GM19467 (cell line): Measurements from ENCODE around the gene LRRFIP2.
"Not testable (repeated sequence)": the region's sequence is repeated elsewhere in the genome, so short reads cannot be mapped to it uniquely, and the experiment has no call there.

ENCODE experiments used
- ATAC-seq: cut with Tn5 transposase; IDR thresholded peaks from one replicate; pipeline ENCODE4 v1.9.1; 2021; ENCODE audit warnings: mild to moderate bottlenecking, moderate library complexity; ENCODE audit not compliant: unreplicated experiment

The LRRFIP2 gene, protein sequence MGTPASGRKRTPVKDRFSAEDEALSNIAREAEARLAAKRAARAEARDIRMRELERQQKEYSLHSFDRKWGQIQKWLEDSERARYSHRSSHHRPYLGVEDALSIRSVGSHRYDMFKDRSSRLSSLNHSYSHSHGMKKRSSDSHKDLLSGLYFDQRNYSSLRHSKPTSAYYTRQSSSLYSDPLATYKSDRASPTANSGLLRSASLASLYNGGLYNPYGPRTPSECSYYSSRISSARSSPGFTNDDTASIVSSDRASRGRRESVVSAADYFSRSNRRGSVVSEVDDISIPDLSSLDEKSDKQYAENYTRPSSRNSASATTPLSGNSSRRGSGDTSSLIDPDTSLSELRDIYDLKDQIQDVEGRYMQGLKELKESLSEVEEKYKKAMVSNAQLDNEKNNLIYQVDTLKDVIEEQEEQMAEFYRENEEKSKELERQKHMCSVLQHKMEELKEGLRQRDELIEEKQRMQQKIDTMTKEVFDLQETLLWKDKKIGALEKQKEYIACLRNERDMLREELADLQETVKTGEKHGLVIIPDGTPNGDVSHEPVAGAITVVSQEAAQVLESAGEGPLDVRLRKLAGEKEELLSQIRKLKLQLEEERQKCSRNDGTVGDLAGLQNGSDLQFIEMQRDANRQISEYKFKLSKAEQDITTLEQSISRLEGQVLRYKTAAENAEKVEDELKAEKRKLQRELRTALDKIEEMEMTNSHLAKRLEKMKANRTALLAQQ

DNA sequence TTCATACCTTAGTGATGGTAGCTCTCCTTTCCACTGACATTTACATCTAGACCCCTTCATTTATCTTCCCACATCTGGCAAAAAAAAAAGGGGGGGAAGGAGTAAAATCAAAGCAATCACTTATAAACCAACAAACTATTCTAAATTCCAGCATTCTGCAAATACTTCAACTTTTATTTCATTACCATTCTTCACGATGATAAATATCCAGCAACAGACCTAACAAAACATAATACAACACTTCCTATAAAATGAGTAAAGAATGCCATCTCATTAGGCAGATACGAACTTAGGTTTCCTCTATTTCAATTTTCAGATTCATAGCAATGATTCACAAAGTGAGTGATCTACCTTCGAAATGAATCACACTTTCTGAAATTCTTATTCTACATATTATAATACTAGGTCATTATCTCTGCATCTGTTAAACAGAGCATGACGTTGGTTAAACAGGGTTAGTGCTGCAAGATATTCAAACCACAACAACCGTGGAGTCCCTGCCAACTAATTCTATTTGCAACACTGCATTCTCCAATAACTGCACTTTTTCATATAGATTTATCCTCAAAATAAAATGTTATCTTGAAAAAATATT lies at the start of gene LRRFIP2:
Gene LRRFIP2, minus strand, starts transcription at position 51 of the 595 bp plus-strand sequence. CDS start 25,599 bp downstream, outside the sequence.
- no peak for ATAC-seq

DNA sequence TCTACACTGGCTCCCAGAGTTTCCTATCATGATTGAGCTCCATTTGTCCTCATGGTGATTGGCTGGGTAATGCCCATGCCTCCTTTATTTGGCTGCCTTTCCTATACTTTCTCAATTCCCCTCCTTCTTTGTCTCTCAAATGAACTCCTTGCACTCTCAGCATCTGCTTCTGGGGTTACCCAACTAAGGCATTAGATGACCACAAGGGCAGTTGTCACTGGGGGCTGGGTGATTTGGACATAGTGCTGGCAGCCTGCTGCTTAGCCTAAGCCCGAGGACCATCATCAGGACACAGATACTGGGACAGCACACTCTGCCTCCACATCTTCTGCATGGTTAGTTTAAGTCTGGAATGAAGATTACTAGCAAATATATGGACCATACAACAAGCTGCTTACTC lies 49.2 kb upstream of the LRRFIP2 start:
- no peak for ATAC-seq

DNA sequence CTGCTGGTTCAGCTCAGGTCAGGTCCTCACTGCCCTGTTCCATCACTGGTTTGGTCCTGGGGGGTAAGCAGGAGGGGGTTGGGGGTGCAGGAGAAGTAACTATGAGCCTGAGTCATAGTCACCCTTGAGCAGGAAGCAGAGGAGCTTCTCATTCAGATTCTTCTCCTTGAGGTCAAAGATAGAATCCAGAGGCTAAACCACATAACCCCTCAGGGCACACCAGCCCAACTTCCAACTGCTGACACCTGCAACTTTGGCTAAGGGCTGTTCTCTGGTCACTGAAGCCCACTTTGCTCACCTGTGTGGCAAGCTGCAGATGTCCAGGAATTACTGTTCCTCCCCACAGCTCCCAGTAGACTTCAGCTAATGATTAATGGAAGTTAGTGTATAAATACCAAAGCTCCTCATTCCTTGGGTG lies 48.8 kb upstream of the LRRFIP2 start:
- ATAC-seq, result no peak

DNA sequence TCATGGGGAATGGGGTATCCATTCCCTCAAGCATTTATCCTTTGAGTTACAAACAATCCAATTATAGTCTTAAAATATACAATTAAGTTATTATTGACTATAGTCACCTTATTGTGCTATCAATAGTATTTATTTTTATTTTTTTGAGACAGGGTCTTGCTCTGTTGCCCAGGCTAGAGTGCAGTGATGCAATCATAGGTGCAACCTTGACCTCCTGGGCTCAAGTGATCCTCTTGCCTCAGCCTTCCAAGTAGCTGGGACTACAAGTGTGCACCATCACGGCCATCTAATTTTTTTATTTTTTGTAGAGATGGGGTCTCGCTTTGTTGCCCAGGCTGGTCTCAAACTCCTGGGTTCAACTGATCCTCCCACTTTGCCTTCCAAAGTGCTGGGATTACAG lies 48.2 kb upstream of the LRRFIP2 start:
- ATAC-seq, result not testable (repeated sequence)

DNA sequence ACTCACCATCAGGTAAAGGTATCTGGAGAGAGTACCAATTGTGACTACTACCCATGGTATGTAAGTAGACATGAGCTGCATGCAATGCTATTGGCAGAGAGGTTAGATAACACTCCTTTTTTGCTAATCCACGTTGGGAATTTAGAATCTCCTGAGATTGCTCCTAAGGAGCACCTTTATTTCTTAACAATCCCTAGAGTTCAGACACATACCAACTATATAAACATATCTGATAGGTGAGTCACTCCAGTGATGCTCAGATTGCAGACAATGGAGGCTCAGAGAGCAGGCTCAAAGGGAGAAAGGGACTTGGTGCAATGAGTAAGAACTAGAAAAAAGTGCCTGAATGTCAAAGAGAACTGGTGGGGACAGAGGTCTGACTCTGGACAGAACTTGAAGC lies 47.0 kb upstream of the LRRFIP2 start:
- ATAC-seq, result no peak

DNA sequence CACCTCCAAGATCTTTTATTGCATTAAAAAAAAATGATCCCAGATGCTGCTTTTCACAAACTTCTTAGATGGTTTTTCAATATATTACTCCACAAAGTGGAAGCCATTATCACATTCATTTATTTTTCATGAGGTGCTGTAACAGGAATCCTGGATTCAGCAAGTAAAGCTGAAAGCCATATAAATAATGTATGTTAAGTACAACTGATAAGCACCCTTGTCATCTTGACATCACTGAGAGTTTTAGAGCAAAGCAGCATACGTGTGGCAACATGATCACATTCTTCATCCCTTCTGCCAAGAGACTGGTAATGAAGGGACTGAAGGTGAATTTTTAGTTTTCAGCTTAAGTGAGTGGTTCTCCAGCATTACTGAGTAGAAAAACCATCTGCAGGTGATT lies 44.9 kb upstream of the LRRFIP2 start:
- no peak for ATAC-seq

DNA sequence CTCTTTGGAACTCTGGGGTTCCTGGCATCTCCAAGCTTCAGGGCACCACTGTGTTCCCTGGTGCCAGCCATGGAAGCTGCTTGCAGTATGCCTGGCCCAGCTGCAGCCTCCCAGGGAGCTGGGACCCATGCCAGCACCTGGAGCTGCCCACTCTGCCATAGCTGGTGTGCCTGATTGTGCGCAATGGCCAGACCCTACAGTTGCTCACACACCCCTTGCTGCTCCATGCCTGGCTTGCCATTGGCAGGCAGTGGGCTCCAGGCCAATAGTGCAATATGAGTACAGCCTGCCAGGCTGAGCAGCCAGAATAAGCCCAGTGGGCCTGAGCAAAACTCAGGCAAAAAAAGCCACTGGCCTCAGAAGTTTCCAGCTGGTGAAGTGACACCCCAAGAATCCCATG lies 43.8 kb upstream of the LRRFIP2 start:
- ATAC-seq, result no peak

DNA sequence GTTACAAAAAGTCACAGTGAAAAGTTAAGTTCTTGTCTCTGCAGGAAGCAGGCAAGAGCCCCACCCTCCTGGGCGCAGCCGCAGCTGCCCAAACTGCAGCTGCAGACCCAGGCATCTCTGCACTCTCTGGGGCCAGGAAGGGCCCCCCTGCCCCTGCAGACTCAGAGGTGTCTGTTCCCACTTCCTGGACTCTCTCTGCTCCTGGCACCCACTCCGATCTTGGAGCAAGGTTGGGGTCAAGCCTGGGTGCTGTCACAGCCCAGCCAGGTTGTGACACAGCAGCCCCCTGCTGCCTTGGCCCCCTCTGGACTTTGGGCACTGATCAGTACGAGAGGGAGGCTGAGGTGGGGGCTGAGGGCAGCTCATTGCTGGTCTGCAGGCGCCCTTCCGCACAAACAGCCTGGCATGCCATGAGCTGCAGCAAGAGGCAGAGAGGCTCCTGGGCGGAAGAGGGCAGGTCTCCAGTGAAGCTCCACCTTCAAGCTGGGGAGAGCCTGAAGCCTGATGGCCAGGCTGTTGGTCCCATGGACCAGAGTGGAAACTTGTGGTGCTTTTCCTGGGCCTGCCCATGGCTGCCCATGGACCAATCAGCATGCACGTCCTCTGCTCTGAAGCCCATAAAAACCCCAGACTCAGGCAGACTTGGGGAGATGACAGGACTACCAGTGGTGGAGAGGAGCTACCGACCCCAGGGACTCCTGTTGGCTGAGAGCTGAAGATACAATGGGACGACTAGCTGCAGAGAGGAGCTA lies 42.9 kb upstream of the LRRFIP2 start:
- no peak for ATAC-seq

DNA sequence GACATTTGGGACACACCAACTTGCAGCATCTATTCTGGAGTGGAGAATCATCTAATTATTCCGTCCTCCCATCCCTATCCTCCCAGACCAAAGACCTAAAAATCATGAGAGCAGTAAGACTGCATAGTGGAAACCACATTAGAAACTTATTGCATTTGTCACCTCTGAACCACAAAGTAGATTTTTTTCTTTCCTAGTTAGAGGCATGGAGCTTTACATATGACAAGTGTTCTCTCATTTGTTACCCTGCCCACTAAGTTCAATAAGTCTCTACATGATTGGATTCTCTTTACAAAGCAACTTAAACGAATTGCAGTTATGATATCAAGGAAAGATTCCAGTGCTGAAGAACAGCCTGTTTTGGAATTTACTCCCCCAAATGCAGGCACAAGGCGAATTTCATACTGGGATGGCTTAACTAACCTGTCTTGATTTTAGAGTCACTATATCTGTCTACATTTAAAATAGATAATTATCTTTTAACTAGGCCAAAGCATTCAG lies 42.3 kb upstream of the LRRFIP2 start:
- no peak for ATAC-seq

DNA sequence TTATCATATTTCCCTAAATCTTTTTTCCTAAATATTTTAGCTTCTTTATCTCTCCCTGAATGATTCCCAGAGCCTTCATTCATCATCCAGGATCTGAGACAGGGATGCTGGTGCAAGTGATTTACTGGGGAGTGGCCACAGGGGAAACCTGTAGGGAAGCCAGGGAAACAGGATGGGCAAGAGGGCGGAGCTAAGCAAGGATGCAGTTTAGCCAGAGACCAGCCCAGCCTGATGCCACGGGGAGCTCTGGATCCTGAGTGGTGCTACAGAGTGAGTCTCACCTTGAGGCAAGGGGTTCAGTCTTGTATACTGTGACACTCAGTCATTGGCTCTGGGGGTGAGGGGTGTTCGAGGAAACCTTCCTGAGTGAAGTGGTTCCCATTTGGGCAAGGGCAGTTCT lies 39.7 kb upstream of the LRRFIP2 start:
- ATAC-seq, result no peak

DNA sequence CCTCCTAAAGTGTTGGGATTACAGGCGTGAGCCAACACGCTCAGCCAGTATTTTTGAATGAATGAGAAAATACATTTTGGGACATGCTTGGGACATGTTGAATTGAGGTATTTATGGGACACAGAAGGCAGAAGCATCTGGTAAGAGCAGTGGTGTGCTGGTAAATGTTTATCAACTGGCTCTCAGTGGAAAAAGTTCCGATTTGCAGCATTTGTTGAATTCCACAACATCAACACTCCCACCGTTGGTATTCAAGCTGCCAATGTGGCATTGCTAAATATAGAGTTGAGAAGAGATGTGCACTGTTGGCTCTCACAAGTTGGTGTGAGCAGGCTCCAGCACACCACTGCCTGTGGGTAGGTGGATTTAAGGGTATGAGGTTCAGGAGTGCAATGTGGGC lies 35.8 kb upstream of the LRRFIP2 start:
- ATAC-seq, result no peak

DNA sequence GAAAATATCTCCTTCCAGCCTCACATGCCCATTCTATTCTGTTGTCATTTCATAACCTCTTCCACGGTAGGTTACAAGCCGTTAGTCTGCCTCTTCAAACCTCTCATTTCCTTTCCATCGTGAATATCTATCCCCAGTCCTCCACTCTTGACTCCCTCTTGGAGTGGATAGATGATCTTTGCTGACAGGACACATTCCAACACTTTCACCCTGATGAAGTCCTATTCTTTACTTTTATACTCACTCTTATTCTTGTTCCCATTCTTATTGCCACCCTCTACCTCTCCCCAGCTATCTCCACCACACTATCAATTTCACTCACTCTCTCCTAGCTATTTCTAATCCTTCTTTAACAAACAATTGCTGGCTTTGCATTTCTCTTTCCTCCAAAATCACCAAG lies 34.2 kb upstream of the LRRFIP2 start:
- not testable (repeated sequence) for ATAC-seq

DNA sequence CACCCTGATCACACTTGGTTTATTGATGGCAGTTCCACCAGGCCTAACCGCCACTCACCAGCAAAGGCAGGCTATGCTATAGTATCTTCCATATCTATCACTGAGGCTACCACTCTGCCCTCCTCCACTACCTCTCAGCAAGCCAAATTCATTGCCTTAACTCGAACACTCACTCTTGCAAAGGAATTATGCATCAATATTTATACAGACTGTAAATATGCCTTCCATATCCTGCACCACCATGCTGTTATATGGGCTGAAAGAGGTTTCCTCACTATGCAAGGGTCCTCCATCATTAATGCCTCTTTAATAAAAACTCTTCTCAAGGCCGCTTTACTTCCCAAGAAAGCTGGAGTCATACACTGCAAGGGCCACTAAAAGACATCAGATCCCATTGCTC lies 33.6 kb upstream of the LRRFIP2 start:
- ATAC-seq, result not testable (repeated sequence)

DNA sequence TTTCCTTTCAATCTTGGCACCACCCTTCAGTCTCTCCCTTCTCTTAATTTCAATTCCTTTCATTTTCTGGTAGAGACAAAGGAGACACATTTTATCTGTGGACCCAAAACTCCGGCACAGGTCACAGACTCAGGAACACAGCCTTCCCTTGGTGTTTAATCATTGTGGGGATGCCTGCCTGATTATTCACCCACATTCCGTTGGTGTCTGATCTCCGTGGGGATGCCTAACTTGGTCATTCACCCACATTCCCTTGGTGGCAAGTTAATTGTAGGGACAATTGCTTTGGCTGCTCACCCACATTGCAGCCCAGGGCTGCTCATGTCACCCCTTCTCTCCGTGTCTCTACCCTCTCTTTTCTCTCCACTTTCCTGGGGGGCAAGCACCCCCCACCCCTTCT lies 31.7 kb upstream of the LRRFIP2 start:
- not testable (repeated sequence) for ATAC-seq

DNA sequence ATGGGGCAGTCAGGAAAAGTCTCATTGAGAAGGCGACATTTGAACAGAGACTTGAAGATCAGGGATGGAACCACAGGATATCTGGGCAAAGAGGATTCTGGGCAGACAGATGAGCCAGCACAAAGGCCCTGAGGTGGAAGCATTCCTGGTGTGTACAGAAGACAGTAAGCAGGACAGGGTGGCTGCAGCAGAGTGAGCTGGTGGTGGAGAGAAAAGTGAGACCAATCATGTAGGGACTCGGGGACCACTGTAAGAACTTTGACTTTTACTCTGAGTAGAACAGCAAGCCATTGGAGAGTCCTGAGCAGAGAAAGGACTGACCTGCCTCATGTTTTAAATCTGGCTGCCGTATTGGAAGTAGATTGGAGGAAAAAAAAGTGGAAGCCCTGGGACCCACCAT lies 29.9 kb upstream of the LRRFIP2 start:
- no peak for ATAC-seq

DNA sequence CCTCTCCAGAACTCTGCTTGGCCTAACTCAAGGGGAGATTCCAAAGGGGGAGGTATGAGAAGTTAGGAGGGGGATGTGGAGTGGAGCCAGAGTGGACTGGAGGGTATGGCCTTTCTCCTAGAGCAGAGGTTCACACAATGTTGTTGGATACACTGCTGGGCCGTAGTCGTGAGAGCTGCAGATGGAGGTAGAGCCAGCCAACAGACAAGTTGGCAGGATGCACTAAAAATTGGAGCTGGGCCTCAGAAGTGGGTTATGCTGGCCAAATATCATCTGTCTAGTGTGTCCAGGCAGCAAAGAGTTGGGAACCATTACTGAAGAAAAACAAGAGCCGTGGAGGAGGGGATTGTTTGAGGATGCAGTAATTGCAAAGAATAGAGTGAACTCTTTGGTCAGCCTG lies 27.7 kb upstream of the LRRFIP2 start:
- no peak for ATAC-seq

DNA sequence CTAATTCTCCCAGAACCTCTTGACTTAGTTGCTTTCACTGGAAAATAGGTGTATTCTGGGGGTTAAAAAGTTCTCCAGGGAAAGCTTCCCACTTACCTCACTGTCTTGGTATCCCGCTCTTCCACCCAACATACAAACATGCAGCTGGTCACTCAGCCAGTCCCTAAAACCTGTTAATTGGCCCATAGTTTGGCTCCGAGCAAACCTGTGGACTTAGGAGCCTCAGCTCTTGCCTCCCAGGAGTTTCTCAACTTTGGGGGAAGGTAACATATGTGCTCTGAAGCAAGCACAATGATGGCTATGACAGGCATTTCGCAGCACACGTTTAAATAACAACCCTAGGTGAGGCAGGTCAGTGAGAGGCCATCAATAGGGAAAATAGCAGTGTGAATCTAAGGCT lies 25.8 kb upstream of the LRRFIP2 start:
- no peak for ATAC-seq

DNA sequence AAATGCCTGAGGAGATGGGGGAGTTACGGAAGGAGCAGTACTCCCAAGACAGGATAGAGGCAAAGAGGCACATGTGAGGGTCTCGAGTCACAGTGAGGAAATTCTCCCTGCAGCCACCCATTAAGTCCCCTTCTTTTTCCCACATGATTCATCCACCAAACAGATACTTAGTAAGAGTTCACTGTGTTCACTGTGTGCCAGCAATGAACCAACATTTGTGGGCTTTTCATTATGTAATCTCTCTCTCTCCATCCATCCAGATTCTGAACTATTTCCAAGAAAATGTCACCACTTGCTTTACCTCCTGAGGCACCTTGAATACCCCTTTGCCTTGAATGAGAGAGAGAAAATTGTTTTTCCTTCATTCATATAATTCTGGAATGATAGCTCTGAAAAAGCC lies 24.6 kb upstream of the LRRFIP2 start:
- ATAC-seq, result no peak

DNA sequence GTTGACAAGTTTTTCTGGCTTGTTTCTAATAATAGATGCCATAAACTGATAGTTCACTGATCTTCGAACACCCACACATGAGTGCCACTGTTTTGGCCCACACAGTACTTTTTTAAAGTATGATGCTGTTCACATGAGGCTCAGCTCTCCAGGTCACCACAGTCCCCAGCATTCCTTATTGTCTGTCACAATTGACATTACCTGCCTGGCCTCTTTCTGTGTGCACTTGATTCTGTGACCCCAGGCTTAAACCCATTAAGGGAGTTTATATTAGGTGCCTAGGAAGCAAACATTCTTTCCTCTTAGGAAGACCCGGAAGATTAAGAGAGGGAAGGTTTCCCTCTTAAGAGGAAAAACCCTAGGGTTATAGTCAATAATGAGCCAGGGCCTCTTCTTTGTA lies 24.2 kb upstream of the LRRFIP2 start:
- no peak for ATAC-seq

DNA sequence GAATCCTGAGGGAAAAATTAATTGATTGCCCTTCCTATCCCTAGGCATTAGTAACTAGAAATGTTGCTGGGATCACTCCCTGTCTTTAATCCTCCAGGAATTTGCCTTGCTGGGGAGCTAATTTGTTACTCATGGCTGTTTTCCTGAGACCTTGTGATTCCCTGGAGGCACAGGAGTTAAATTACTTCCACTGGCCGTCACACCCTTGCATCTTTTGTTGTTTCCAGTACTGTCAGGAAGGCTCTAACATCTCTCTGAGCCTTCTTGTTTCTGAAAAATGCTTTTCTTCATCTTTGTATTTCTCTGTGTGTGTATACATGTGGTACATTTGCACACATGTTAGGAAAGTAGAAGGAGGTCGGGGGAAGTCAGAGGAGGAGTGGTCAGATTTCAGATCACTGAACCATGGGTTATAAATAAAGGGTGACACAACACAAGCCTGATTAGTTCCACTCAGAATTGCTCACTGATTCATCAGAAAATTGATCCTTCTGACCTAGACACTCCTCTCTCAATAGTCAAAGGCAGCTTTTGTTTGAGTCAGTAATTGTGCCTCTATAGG lies 23.5 kb upstream of the LRRFIP2 start:
- no peak for ATAC-seq

DNA sequence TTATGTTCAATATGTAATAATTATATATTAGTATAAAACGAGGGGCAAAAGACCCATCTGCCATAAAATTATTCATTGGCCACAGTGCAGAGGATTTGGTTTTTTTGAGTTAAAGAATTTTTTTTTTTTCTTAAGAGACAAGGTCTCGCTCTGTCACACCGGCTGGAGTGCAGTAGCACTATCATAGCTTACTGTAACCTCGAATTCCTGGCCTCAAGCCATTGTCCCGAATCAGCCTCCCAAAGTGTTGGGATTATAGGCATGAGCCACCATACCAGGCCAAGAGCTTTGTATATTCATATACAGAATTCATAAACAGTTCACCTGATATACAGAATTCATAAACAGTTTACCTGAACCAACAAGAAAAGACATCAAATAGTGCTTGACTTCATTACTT lies 20.2 kb upstream of the LRRFIP2 start:
- no peak for ATAC-seq
